LoVo (cell line): ENCODE measurements around the gene ZNF319.

Experiments used
- DNase-seq: peaks from one replicate; pipeline ENCODE4 v3.0.0-alpha.2; 2016; ENCODE audit warnings: low spot score

The ZNF319 gene

DNA sequence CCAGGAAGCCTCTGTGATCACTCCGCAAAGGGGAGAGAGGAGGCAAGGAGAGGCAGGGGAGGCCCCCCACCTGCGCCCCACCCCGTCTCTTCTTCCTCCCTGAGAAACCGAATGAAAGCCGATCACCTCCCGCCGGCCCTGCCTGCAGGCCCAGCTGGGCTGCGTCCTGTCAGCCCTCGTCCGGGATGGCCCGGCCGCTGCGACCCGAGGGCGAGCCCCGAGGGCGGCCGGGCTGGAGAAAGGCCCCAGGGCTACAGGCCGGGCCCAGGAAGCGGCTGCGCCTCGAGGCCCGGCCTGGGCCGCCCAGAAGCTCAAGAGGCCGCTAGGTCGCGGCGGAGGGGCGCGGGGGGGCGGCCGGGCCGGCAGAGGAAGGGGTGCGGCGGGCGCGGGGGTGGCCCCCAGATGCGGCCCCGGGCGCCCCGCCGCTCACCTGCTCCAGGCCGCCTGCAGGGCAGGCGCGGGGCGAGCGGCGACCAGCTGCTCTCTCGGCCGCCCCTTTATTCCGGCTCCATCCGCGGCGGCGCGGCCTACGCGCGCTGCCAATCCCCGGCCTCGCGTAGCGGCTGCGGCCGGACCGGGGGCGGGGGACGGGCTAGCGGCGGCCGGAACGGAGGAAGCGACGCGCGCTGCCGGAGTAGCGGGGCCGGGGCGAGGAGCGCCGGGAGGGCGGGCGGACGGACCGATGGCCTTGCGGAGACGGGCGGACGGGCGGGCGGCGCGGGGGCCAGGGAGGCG is at the start of gene ZNF319:
TSS of gene ZNF319 (minus strand) at position 702 of the 735 bp plus-strand sequence. CDS start 2,407 bp downstream, outside the sequence.
- no peak for DNase-seq

DNA sequence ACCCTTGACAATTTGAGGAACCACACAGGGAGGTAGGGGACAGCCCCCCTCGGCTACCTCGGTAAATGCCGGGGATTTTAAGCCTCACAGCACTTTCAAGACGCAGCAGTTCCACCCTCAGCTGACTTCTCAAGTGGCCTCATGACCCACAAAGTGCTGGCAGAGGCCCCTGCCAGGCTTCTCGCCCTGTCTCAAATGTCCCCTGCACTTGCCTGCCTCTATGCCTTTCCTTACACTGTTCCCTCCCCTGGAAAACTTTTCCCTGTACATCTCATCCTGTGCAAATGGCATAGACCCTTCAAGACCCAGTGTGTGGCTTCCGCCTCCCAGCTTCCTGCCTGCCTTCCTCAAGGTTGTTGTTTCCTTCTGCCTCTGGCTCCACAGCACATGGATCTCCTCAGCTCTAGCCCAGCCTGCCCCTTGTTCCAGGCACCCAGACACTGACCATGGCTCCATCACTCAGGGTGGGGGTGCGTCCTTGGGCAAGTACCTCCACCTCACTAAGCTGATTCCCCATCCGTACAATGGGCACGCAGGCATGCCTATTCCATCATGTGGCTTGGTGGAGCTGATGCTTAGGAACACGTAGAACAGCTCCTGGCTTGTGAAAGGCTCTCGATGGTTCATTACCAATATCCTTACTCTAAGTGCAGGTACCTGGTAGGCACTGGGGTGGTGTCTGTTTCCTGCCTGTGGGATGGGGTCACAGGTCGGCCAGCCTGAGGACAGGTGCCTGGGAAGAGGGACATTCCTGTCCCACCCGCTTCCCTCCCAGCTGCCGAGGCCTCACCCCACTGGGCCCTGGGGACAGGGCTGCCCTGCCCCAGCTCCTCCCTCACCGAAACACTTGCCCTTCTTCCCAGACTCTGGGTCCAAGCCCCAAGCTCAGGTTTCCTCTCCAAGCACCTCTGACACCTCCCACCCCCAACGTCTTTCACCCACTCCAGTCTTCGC is 49.0 kb upstream of the ZNF319 start:
- no peak for DNase-seq

DNA sequence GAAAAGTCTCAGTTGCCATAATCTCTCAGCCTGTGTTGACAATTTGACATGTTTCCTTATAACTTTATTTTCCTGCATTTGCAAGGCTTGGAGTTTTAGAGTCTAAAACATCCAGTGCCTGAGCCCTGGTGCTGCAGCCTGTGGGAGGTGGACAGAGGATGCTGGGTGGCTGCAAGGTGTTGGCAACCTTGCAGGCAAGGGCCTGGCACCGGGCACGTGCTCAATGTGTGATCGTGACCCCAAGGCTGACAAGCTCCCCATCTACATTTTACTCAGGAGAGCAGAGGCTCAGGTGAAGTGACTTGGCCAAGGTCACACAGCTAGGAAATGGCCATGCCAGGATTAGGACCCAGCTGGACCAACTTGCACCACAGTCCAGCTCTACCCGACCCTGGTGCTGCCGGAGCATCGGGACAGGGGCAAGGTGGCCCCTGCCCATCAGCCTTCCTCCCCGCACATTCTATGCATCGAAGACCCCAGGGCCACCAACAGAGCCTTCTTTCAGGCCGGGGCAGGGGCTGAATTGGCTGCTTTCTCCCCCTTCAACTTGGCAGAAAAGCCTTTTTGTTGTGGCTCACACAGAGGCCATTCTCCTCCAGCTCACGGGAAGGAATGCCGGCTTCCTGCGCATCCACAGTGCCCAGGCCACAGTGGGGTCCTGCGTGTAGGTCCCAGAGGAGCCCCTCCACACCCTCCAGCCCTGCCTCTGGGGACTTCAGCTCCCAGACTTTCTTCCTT is 48.2 kb upstream of the ZNF319 start:
- no peak for DNase-seq

DNA sequence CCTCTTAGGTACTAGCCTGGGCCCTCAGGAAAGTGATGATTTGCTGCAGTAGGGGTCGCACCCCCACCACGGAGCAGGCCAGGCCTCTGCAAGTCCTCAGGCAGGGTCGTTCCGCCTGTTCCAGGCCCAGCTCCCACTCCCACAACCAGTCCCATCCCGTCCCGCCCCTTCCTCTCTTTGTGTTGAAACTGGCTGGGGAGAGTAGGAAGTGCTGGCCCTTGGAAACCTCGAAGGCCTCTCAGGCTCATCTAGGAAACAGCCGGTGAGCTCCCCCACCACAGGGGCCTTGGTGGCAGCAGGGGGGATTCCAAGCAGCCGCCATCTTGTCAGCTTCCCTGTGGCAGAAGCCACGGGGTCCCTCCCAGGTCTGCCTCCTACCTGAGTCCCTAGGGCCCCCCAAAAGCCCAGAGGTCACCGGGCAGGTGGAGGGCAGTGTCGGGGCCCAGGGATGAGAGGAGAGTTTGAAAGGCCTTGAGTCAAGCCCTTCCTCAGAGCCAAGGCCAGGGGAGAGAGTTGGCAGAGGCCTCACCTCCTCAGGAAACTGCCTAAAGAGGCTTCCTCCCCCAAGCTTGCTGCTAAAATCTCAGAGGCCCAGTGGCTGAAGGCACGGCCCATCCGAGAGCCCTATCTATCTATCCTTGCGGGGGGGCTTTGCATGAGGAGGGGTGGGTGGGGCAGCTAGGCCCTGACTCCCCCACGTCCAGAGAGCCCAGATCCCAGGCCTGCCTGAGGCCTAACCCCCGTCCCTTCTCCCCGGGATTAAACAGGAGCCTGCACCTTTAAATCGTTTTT is 47.3 kb upstream of the ZNF319 start:
- DNase-seq = no peak

DNA sequence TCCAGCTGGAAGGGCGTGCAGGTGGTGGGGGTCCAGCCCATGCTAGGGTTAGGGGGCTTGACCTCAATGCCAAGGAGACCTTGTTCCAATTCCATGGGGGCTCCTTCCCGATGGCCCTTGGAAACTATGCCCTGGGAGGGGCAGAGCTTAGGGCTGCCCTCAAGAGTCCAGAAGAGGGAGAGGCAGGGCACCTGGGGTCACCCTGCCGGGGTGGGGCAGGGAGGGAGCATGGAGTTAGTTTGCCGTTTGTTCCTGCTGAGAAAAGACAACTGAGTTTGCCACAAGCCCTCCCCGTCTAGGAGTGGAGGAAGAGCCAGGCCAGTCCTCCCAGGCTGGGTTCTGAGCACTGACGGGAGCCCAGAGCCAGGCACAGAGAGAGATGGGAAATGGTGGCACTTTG is 46.5 kb upstream of the ZNF319 start:
- no peak for DNase-seq

DNA sequence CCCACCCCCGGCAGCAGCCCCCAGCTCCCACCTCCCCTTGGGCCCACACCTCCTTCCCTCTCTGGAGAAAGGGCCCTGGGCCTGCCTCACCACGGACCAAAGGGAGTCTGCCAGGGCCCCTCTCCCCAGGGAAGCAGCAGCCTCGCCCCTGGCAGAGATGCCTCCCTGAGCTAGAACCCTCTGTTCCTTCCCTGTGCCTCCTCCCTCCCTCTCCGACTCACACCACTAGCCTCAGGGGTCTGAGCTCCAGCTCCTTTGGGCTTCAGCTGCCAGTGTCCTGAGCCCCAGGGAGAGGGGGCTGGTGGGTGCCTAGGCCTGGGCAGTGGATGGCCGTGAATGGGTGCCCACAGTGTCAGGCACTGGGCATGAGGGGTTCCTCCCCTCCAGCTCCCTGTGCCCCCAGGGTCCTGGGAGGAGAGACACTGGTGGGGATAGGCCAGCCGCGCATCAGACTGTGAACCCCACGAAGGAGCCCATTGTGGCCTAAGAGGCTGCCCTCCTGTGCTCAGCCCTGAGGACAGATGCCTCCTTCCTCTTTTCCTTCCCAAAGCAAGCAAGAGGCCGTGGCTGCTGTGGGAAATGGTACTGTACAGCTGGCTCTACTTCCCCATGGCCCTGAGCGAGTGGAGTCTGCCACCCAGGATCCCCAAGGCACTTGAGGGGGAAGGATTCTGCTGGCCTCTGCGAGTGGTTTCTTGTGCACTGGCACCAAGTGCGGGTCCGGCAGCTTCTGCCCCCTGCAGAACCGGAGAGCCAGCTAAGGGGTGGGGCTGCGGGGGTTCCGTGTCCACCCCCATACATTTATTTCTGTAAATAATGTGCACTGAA is 45.8 kb upstream of the ZNF319 start:
- DNase-seq = no peak

DNA sequence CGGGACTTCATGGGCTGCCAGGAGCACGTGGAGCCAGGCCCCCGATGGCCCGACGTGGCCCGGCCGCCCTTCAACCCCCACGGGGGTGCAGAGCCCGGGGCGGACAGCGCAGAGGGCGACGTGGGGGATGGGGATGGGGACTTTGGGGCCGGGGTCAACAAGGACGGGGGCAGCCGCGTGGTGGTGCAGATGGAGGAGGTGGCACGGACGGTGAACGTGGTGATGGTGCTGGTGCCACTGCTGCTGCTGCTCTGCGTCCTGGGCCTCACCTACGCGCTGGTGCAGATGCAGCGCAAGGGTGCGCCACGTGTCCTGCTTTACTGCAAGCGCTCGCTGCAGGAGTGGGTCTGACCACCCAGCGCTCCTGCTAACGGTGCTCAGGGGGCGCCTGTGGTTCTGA is 44.6 kb upstream of the ZNF319 start:
- no peak for DNase-seq

DNA sequence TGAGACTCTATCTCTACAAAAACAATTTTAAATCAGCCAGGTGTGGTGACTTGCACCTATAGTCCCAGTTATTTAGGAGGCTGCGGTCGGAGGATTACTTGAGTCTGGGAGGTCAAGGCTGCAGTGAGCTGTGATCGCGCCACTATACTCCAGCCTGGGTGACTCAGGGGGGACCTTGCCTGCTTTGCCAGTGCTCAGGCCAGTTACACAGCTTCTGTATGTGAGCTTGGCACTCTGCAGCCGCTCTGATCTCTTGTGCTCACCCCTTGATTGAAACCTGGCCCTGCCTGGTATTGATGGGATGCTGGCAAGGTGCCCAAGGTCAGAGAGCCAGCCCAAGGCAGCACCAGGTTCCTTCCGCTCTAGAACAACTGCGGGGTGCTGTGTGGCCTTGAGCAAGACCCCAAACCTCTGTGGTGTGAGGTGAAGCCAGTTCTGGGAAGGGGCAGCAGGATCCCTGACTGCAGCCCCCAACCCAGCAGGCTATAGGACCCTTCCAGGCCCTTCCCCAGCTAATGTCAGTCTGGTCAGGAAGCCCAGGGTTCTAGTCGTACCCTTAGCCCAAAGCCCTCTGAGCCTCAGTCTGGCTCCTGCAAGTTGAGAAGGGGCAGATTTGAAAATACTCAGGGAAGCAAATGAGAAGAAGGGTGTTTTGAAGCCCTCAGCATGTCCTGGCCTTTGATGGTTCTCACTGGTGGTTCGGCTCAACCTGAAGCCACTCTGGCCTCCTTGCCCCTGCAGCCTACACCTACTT is 44.0 kb upstream of the ZNF319 start:
- no peak for DNase-seq

DNA sequence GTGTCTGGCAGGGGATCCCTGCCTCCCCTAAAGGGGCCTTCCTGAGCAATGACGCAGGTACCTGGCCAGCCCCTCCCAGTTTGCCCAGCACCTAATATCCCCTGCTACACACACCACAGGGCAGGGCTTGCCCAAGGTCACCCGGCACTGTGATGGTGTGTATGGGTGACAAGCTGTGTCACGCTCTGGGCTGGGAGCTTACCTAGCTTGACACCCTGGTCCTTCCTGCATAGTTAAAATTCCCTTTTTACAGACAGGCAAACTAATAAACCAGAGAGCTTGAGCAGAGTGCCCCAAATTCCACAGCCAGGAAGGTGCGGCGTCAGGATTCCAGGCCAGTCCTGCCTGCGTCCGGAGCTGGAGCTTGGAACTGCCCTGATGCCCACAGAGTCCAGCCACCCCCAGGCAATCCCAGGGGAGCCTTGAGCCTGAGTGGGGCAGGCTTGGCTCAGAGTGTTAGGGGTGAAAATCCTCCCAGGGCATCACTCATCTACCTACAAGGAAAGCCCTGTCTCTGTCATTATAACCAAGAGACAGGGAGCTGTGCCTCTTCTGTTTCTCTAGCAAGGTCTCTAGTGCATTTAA is 43.2 kb upstream of the ZNF319 start:
- DNase-seq = no peak

DNA sequence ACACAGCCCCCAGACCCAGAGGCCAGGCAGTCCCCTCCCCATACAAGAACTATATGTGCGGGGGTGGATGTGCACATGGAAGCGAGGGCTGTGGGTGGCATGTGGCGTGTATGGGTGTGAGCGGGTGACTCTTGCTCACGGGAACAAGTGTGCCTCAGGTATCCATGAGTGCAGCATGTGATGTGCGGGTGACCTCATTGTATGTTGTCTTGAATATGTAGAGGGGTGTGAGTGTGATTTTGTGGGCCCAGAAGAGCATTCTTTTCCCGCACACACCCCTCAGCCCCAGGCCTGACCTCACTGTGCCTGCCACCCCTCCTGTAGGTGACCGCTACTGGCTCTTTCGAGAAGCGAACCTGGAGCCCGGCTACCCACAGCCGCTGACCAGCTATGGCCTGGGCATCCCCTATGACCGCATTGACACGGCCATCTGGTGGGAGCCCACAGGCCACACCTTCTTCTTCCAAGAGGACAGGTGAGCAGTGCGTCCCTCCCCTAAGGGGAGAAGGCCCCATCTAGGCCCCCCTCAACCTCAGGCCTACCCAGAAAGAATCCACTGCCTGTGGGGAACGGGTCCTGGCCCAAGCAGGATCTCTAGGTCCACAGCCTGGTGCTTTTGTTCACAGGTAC is 42.5 kb upstream of the ZNF319 start:
- DNase-seq = no peak

DNA sequence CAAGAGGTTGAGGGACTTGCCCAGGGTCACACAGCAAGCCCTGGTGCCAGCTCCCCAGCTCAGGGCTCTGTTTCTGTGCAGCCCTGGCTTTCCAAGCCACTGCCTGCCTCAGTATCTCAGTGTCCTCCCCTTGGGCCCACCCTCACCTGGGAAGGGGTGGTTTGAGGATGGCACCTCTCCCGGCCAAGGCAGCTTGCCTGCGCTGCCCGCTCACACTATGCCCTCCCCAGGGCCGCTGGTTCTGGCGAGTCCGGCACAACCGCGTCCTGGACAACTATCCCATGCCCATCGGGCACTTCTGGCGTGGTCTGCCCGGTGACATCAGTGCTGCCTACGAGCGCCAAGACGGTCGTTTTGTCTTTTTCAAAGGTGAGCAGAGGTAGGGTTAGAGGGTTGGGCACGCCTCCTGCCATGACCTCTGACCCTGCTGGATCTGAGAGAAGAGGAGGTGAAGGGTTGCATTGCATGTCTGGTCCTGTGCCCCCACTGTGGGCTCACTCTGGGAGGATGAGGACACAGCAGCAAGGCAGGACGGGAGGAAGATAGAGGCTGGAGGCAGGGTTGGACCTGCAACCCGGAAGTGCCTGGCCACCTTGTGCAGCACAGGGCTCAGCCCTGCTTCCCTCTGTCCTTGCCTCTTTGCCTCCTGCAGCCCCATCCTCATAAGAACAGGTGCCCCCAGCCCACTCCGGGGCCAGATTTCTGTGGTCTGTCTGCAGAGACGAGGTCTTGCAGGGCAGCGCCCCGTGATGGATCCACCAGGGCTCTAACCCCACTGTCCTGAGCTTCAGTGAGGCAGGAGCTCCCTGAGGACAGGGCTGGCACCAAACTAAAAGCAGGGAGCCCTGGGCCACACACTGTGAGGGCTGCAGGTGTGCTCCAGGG is 41.8 kb upstream of the ZNF319 start:
- DNase-seq = no peak

DNA sequence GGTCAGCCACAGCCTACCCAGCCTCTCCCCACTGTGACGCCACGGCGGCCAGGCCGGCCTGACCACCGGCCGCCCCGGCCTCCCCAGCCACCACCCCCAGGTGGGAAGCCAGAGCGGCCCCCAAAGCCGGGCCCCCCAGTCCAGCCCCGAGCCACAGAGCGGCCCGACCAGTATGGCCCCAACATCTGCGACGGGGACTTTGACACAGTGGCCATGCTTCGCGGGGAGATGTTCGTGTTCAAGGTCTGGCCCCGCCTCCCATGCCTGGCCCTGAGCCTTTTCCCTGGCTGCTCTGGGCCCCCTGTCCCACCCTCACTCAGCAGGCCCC is 41.1 kb upstream of the ZNF319 start:
- no peak for DNase-seq

DNA sequence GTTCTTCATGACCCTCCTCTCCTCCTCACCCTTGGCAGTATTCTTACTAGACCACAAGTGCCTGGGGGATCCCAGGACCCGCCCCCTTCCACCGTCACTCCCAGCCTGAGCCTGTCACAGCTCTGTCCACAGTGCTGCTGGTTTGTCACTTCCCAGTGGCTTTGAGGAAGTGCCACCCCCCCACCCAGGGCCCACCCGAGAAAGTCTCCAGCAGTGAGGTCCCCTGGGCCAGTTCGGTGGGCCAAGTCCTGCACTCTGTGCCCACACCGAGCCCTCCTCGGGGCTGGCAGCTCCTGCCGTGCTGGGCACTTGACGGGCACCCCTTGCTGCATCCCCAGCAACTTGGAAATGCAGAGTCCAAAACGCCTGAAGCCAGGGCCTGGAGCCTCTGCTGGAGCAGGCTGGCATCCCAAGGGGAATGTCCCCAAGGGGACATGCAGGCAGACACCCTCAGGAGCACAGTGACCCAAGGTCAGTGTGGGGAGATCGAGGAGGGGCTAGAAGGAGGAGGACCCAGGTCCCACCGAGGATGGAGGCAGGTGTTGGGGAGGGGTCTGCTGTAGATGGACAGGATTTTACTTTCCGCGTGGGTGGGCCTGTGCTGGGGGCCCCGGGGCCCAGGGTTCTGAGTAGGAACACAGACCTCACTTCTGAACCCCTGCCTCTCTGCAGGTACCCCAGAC is 40.6 kb upstream of the ZNF319 start:
- DNase-seq = no peak

DNA sequence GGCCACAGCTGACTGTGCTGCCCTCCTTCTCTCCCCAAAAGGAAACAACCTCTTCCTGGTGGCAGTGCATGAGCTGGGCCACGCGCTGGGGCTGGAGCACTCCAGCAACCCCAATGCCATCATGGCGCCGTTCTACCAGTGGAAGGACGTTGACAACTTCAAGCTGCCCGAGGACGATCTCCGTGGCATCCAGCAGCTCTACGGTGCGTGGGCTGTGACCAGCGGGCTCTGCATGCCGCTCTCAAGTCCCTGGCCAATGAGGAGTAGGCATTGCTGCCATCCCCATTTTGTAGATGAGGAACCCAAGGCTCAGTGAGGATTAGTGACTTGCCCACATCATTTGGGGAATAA is 40.0 kb upstream of the ZNF319 start:
- no peak for DNase-seq

DNA sequence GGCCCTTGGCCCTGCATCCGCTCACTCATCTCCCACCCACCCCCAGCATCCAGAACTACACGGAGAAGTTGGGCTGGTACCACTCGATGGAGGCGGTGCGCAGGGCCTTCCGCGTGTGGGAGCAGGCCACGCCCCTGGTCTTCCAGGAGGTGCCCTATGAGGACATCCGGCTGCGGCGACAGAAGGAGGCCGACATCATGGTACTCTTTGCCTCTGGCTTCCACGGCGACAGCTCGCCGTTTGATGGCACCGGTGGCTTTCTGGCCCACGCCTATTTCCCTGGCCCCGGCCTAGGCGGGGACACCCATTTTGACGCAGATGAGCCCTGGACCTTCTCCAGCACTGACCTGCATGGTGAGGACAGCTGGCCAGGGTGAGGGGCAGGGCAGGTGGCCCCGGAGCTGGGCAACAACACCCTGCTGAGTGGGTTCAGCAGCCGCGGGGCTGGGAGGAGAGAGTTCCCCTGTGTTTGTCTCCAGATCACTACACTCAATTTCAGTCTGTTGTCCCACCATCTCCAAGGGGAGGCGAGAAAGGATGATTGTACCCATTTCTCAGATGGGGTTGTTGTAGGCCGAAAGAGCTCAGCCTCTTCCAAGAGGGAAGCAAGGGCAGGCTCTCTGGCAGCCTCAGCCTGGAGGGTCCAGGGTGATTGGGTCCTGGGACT is 39.5 kb upstream of the ZNF319 start:
- no peak for DNase-seq

DNA sequence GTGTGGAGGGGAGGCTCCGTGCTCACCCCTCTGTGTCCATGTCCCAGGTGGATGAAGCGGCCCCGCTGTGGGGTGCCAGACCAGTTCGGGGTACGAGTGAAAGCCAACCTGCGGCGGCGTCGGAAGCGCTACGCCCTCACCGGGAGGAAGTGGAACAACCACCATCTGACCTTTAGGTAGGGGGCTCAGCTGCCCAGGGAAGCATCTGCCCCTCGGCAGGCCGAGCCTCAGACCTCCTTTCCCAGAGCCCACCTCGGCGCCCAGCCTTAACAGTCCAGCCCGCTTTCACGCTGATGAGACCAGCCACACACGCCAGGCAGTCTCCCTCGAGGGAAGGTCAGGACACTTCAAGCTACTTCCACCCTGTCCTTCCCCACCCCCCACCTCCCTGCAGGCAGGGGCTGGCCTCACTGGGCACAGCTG is 37.8 kb upstream of the ZNF319 start:
- no peak for DNase-seq

DNA sequence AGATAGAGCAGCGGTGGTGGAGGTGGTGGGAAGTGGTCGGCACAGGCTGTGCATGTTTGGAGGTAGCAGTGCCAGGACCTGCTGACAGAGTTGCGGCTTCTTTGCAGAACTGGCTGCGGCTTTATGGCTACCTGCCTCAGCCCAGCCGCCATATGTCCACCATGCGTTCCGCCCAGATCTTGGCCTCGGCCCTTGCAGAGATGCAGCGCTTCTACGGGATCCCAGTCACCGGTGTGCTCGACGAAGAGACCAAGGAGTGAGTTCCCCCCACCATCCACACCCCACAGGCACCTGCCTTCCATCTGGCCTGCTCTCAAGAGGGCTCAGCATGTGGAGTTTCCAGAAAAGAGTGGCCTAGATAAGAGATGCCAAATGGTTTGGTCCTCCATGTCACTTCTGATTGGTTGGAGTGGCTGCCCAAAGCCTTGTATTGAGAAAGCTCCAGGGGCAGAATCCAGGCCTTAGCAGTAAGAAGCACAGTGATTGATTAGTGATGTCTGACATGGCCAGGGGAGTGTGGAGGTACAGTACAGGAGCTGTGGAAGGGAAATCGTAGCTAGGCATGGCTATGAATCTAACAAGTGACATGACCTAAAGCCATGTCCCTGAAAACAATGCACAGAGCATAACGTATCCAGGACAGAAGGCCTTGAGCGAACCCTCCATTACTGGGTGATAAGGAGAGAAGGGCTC is 37.0 kb upstream of the ZNF319 start:
- DNase-seq = no peak
